Neutrophil (primary cell): ENCODE data around the gene KCNAB2.

Experiments used
- H3K27ac ChIP-seq: fragments of 200-600 bp; sonication (generic); 2 replicates; pipeline ENCODE4 v1.5.1; 2016; ENCODE audit warnings: mild to moderate bottlenecking, moderate library complexity
- H3K27me3 ChIP-seq: fragments of 200-600 bp; sonication (generic); 2 replicates; pipeline ENCODE4 v1.6.0; 2016; ENCODE audit warnings: mild to moderate bottlenecking
- H3K36me3 ChIP-seq: fragments of 200-600 bp; sonication (generic); 2 replicates; pipeline ENCODE4 v1.5.1; 2017
- H3K4me1 ChIP-seq, 2 experiments: fragments of 200-600 bp in 1 of 2; sonication (generic) in 1 of 2; 1 replicate in 1 of 2; 2 replicates in 1 of 2; pipeline versions ENCODE4 v1.5.1 to v1.6.1; 2013 to 2016; ENCODE audit warnings: low read depth in 1 of 2, low read length in 1 of 2, mild to moderate bottlenecking in 1 of 2, moderate library complexity in 1 of 2; ENCODE audit not compliant: control insufficient read depth in 1 of 2, insufficient read depth in 1 of 2
- H3K4me3 ChIP-seq, 2 experiments: fragments of 200-600 bp in 1 of 2; sonication (generic) in 1 of 2; 1 replicate in 1 of 2; 2 replicates in 1 of 2; pipeline ENCODE4 v1.5.1; 2013 to 2016; ENCODE audit warnings: low read depth in 1 of 2, low read length in 1 of 2, mild to moderate bottlenecking in 1 of 2, moderate library complexity in 1 of 2
- H3K9me3 ChIP-seq: fragments of 200-600 bp; sonication (generic); 2 replicates; pipeline ENCODE4 v1.5.1; 2016
- CTCF ChIP-seq: fragments of 200-600 bp; sonication (generic); IDR thresholded peaks from 2 replicates; pipeline ENCODE4 v1.5.1; 2016; ENCODE audit warnings: antibody characterized with exemption

Gene KCNAB2

GRCh38 chr1:6046279-6046678, 591 bp downstream of the KCNAB2 start:
- Histone ChIP-seq H3K27ac (no peak overlapping the region), H3K9me3 (no peaks in the 10 kb centered on the region), H3K4me3 (no peak overlapping the region), H3K4me1 (peaks cover under 1% of the 10 kb centered on the region in 2 experiments), H3K27me3 (no peaks in the 10 kb centered on the region), H3K36me3 (peaks cover 99% of the 10 kb centered on the region)
- TF ChIP-seq CTCF, result no peak

GRCh38 chr1:6048179-6048867, 2.6 kb downstream of the KCNAB2 start:
- no peak overlapping the region for H3K27ac ChIP-seq
- H3K4me3 ChIP-seq, result no peak overlapping the region
- H3K4me1 ChIP-seq, result no peaks in the 10 kb centered on the region
- TF ChIP-seq CTCF, result no peak
- H3K27me3 ChIP-seq, result no peaks in the 10 kb centered on the region
- peaks cover 90% of the 10 kb centered on the region for H3K36me3 ChIP-seq
- H3K9me3 ChIP-seq, result no peaks in the 10 kb centered on the region

GRCh38 chr1:6049419-6049818, 3.7 kb downstream of the KCNAB2 start:
- no peak overlapping the region for H3K4me3 ChIP-seq
- H3K9me3 ChIP-seq, result no peaks in the 10 kb centered on the region
- H3K36me3 ChIP-seq, result peaks cover 88% of the 10 kb centered on the region
- H3K4me1 ChIP-seq, result no peaks in the 10 kb centered on the region
- no peak for TF ChIP-seq CTCF
- no peak overlapping the region for H3K27ac ChIP-seq
- H3K27me3 ChIP-seq, result no peaks in the 10 kb centered on the region

GRCh38 chr1:6051423-6051822, 5.7 kb downstream of the KCNAB2 start:
- no peaks in the 10 kb centered on the region for H3K4me1 ChIP-seq
- H3K4me3 ChIP-seq, result no peak overlapping the region
- no peak for TF ChIP-seq CTCF
- no peaks in the 10 kb centered on the region for H3K9me3 ChIP-seq
- H3K27ac ChIP-seq, result no peak overlapping the region
- no peaks in the 10 kb centered on the region for H3K27me3 ChIP-seq
- H3K36me3 ChIP-seq, result peaks cover 82% of the 10 kb centered on the region

- Histone ChIP-seq H3K36me3 (peaks cover 82% of the 10 kb centered on the region), H3K4me3 (no peak overlapping the region), H3K27me3 (no peaks in the 10 kb centered on the region), H3K9me3 (no peaks in the 10 kb centered on the region), H3K4me1 (no peaks in the 10 kb centered on the region), H3K27ac (no peak overlapping the region)
- no peak for TF ChIP-seq CTCF
Observed at GRCh38 chr1:6052543-6053205, 7.0 kb downstream of the KCNAB2 start.
